Type B pancreatic cell (in vitro differentiated cells): ENCODE data around the gene FAF1. TPM values are rescaled to one million over a fixed set of nuclear protein-coding genes. Genes with fewer than 3 reads are reported as not detected.
A peak's percentile ranks its signal among the peaks of the same experiment; 100 is the strongest.

Source experiments
- DNase-seq: peaks from one replicate; pipeline ENCODE4 v3.0.0; 2021; ENCODE audit warnings: mixed read lengths; ENCODE audit not compliant: unreplicated experiment; ENCODE audit errors: extremely low spot score
- H3K27ac Mint-ChIP-seq: 2 replicates; pipeline ENCODE4 v1.8.0; 2021; ENCODE audit warnings: mild to moderate bottlenecking, mixed read lengths
- H3K27me3 Mint-ChIP-seq: 2 replicates; pipeline ENCODE4 v1.8.0; 2021; ENCODE audit warnings: mixed read lengths
- H3K36me3 Mint-ChIP-seq: 2 replicates; pipeline ENCODE4 v1.8.0; 2021; ENCODE audit warnings: mixed read lengths
- H3K4me1 Mint-ChIP-seq: one replicate; pipeline ENCODE4 v1.8.0; 2021; ENCODE audit warnings: mixed read lengths; ENCODE audit not compliant: unreplicated experiment
- H3K4me3 Mint-ChIP-seq: 2 replicates; pipeline ENCODE4 v1.8.0; 2021; ENCODE audit warnings: mild to moderate bottlenecking, mixed read lengths
- H3K9me3 Mint-ChIP-seq: 2 replicates; pipeline ENCODE4 v1.8.0; 2021; ENCODE audit warnings: mixed read lengths
- total RNA-seq: library from RNA; stranded (reverse); gene quantifications from 2 replicates; pipeline ENCODE4 v1.2.1, GENCODE V29; 2021; ENCODE audit warnings: low replicate concordance
- TF ChIP-seq, protein P1 (sequence below): fragments of 200-600 bp; sonication (generic); conservative IDR thresholded peaks from 2 replicates; pipeline ENCODE4 v1.5.0; 2021; ENCODE audit warnings: antibody characterized with exemption, mild to moderate bottlenecking

Gene FAF1
- total RNA-seq, 1 donor from 2014 or later, result 49.9 TPM

DNA sequence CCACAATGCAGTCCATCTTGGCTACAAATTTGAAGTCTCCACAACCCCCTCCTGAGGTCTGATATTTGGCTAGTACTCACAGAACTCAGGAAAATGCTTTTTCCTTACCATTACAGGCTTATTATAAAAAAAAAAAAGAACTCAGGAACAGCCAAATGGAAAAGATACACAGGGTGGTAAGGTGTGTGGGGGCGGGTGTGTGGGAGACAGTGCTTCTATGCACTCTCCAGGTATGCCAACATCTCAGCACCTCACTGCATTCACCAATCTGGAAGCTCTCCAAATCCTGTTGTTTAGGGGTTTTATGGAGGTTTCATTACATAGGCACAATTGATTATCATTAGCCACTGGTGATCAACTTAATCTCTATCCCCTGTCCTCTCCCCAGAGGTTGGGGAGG, 126.9 kb downstream of the FAF1 start:
- Mint-ChIP-seq H3K36me3 (peaks cover 7% of the 10 kb centered on the region), H3K27me3 (no peaks in the 10 kb centered on the region), H3K27ac (no peak overlapping the region), H3K4me1 (peaks cover 5% of the 10 kb centered on the region), H3K9me3 (peaks cover 5% of the 10 kb centered on the region), H3K4me3 (no peak overlapping the region)
- TF ChIP-seq, protein P1, sequence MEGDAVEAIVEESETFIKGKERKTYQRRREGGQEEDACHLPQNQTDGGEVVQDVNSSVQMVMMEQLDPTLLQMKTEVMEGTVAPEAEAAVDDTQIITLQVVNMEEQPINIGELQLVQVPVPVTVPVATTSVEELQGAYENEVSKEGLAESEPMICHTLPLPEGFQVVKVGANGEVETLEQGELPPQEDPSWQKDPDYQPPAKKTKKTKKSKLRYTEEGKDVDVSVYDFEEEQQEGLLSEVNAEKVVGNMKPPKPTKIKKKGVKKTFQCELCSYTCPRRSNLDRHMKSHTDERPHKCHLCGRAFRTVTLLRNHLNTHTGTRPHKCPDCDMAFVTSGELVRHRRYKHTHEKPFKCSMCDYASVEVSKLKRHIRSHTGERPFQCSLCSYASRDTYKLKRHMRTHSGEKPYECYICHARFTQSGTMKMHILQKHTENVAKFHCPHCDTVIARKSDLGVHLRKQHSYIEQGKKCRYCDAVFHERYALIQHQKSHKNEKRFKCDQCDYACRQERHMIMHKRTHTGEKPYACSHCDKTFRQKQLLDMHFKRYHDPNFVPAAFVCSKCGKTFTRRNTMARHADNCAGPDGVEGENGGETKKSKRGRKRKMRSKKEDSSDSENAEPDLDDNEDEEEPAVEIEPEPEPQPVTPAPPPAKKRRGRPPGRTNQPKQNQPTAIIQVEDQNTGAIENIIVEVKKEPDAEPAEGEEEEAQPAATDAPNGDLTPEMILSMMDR, result no peak
- DNase-seq, result no peak

- TF ChIP-seq, protein P1, result no peak
- Mint-ChIP-seq H3K9me3 (peaks cover 5% of the 10 kb centered on the region), H3K27ac (no peak overlapping the region), H3K27me3 (no peaks in the 10 kb centered on the region), H3K36me3 (peaks cover 7% of the 10 kb centered on the region), H3K4me3 (no peak overlapping the region), H3K4me1 (peaks cover 5% of the 10 kb centered on the region)
- no peak for DNase-seq
Measured at GRCh38 chr1:50832167-50832566, 127.9 kb downstream of the FAF1 start.

GRCh38 chr1:50831300-50832061, 128.6 kb downstream of the FAF1 start:
- Mint-ChIP-seq H3K27me3 (no peaks in the 10 kb centered on the region), H3K9me3 (peaks cover 5% of the 10 kb centered on the region), H3K36me3 (peaks cover 7% of the 10 kb centered on the region), H3K4me3 (no peak overlapping the region), H3K27ac (no peak overlapping the region), H3K4me1 (peaks cover 5% of the 10 kb centered on the region)
- no peak for DNase-seq
- TF ChIP-seq, protein P1, result no peak

DNA sequence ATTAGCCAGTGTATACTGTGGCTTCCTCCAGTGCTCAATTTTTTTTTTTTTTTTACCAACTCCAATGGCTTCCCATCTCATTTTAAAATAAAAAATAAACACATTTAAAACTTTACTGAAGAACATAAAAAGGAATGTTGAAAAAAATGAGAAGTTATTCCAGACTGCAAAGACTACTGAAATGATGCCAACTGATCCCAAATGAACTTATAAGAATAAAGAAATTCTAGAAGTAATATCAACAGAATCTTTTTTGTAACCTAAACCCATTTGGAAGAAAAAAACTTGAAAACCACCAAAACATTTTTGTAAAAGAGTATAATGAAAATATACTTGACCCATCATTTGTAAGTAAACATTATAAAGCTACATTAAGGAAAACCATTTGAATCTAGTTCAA, 129.4 kb downstream of the FAF1 start:
- no peak overlapping the region for H3K27ac Mint-ChIP-seq
- TF ChIP-seq, protein P1, result no peak
- no peaks in the 10 kb centered on the region for H3K27me3 Mint-ChIP-seq
- peaks cover 7% of the 10 kb centered on the region for H3K36me3 Mint-ChIP-seq
- peaks cover 5% of the 10 kb centered on the region for H3K9me3 Mint-ChIP-seq
- no peak for DNase-seq
- no peak overlapping the region for H3K4me3 Mint-ChIP-seq
- peaks cover 5% of the 10 kb centered on the region for H3K4me1 Mint-ChIP-seq

DNA sequence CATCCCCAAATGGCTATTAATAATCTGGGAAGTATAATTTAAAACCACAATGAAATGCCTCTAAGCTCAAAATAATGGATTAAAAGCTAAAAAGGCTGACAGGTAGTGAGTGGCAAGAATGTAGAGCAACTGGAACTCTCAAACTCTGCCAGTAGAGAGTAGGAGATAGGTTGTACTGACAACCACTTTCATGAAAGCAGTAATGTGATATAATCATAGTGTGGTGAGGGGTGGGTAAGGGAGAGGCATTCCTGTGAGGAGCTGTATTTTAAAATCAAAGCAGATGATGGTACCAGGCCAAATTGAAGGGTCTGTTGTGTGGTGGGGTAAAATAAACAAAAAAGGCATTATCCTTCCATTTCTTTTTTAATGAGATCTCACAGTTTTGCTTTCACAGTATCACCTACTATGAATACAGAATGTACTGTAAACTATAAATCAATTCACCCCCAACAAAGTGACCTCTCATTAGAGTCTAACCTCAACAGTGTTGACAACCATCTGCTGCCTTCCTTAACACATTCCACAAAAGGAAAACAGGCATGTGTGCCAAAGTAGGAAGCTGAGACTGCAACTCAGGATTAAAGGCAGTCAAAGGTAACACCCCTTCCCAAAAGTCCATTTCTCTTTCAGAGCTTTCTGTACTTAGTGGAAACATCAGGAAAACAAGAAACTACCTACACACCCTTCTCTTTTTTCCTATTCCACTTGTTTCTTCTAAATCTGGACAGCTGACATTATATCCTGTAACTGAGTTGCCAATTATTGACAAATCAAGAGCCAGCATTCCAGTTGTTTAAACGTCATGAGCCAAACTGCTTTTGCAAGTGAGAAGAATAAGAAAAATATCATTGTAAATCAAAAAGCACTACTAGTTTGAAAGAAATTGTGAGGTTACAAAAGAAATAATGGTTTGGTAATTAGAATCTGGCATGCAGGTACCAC, 130.8 kb downstream of the FAF1 start:
- no peak for DNase-seq
- H3K4me1 Mint-ChIP-seq, result peaks cover 5% of the 10 kb centered on the region

More for the DNA sequence above, 130.8 kb downstream of the FAF1 start:
- H3K9me3 Mint-ChIP-seq, result peaks cover 5% of the 10 kb centered on the region
- TF ChIP-seq, protein P1, result no peak
- H3K4me3 Mint-ChIP-seq, result peak overlapping the region; percentile 64
- peaks cover 7% of the 10 kb centered on the region for H3K36me3 Mint-ChIP-seq
- no peaks in the 10 kb centered on the region for H3K27me3 Mint-ChIP-seq
- peak overlapping the region; percentile 75 for H3K27ac Mint-ChIP-seq
